Activated naive CD8-positive, alpha-beta T cell treated with anti-CD3 and anti-CD28 coated beads, Interleukin-2, amount 50 U/mL, for 24 hours (primary cell): ENCODE results near the gene FLT4.

Source experiments
- ATAC-seq: fragments of 150-1000 bp; cut with Tn5 transposase; one replicate; pipeline ENCODE4 v1.10.0; 2021
- DNase-seq: peaks from one replicate; pipeline ENCODE4 v3.0.0; 2021
- H3K27ac Mint-ChIP-seq: one replicate; pipeline ENCODE4 v1.8.0; 2021; ENCODE audit warnings: mild to moderate bottlenecking, mixed read lengths
- H3K27me3 Mint-ChIP-seq: one replicate; pipeline ENCODE4 v1.8.0; 2021; ENCODE audit warnings: mixed read lengths
- H3K36me3 Mint-ChIP-seq: one replicate; pipeline ENCODE4 v1.8.0; 2021; ENCODE audit warnings: low read depth, mixed read lengths
- H3K4me1 Mint-ChIP-seq: one replicate; pipeline ENCODE4 v1.8.0; 2021; ENCODE audit warnings: mixed read lengths
- H3K4me3 Mint-ChIP-seq: one replicate; pipeline ENCODE4 v1.8.0; 2021; ENCODE audit warnings: mild to moderate bottlenecking, moderate library complexity, mixed read lengths
- H3K9me3 Mint-ChIP-seq: one replicate; pipeline ENCODE4 v1.8.0; 2021; ENCODE audit warnings: mixed read lengths

The FLT4 gene

GRCh38 chr5:180641566-180641900 is 7.9 kb downstream of the FLT4 start:
- ATAC-seq (no peak), DNase-seq (no peak)
- Mint-ChIP-seq H3K36me3 (no peaks in the 10 kb centered on the region), H3K27ac (no peak overlapping the region), H3K4me1 (no peaks in the 10 kb centered on the region), H3K4me3 (no peak overlapping the region), H3K27me3 (peaks cover 6% of the 10 kb centered on the region), H3K9me3 (no peaks in the 10 kb centered on the region)

GRCh38 chr5:180640861-180641565 is 8.4 kb downstream of the FLT4 start:
- no peak for DNase-seq
- H3K4me3 Mint-ChIP-seq = no peak overlapping the region
- H3K27me3 Mint-ChIP-seq = peaks cover 4% of the 10 kb centered on the region

GRCh38 chr5:180640611-180640860 is 8.9 kb downstream of the FLT4 start:
- Mint-ChIP-seq H3K4me1 (no peaks in the 10 kb centered on the region), H3K27me3 (peaks cover 2% of the 10 kb centered on the region), H3K36me3 (no peaks in the 10 kb centered on the region), H3K4me3 (no peak overlapping the region), H3K27ac (no peak overlapping the region), H3K9me3 (no peaks in the 10 kb centered on the region)
- no peak for ATAC-seq
- DNase-seq = no peak

More at GRCh38 chr5:180640861-180641565, 8.4 kb downstream of the FLT4 start:
- H3K27ac Mint-ChIP-seq = no peak overlapping the region
- ATAC-seq = no peak
- H3K9me3 Mint-ChIP-seq = no peaks in the 10 kb centered on the region
- no peaks in the 10 kb centered on the region for H3K4me1 Mint-ChIP-seq
- no peaks in the 10 kb centered on the region for H3K36me3 Mint-ChIP-seq

- Mint-ChIP-seq H3K36me3 (no peaks in the 10 kb centered on the region), H3K4me3 (no peak overlapping the region), H3K4me1 (no peaks in the 10 kb centered on the region), H3K9me3 (no peaks in the 10 kb centered on the region), H3K27ac (no peak overlapping the region), H3K27me3 (peaks cover 2% of the 10 kb centered on the region)
- no peak for ATAC-seq
- DNase-seq = no peak
Measured at GRCh38 chr5:180639741-180640610, 9.4 kb downstream of the FLT4 start.

- H3K36me3 Mint-ChIP-seq = no peaks in the 10 kb centered on the region
- H3K27me3 Mint-ChIP-seq = peaks cover 2% of the 10 kb centered on the region
- H3K4me1 Mint-ChIP-seq = no peaks in the 10 kb centered on the region
- H3K9me3 Mint-ChIP-seq = no peaks in the 10 kb centered on the region
- ATAC-seq = no peak
- DNase-seq = no peak
- H3K27ac Mint-ChIP-seq = no peak overlapping the region
- H3K4me3 Mint-ChIP-seq = no peak overlapping the region
Measured at GRCh38 chr5:180639287-180639686, 10.1 kb downstream of the FLT4 start.

GRCh38 chr5:180637962-180638680 is 11.3 kb downstream of the FLT4 start:
- Mint-ChIP-seq H3K27me3 (peaks cover 2% of the 10 kb centered on the region), H3K27ac (no peak overlapping the region), H3K4me1 (no peaks in the 10 kb centered on the region), H3K9me3 (no peaks in the 10 kb centered on the region), H3K36me3 (no peaks in the 10 kb centered on the region), H3K4me3 (no peak overlapping the region)
- DNase-seq = no peak
- ATAC-seq = no peak

GRCh38 chr5:180636403-180637075 is 12.9 kb downstream of the FLT4 start:
- ATAC-seq = no peak
- Mint-ChIP-seq H3K36me3 (no peaks in the 10 kb centered on the region), H3K4me3 (no peak overlapping the region), H3K4me1 (no peaks in the 10 kb centered on the region), H3K9me3 (no peaks in the 10 kb centered on the region), H3K27ac (no peak overlapping the region), H3K27me3 (peaks cover 2% of the 10 kb centered on the region)
- DNase-seq = no peak

GRCh38 chr5:180636016-180636402 is 13.4 kb downstream of the FLT4 start:
- Mint-ChIP-seq H3K27ac (no peak overlapping the region), H3K36me3 (no peaks in the 10 kb centered on the region), H3K9me3 (no peaks in the 10 kb centered on the region), H3K4me1 (no peaks in the 10 kb centered on the region), H3K27me3 (peaks cover 2% of the 10 kb centered on the region), H3K4me3 (no peak overlapping the region)
- DNase-seq (no peak), ATAC-seq (no peak)

GRCh38 chr5:180633283-180634177 is 15.9 kb downstream of the FLT4 start:
- no peaks in the 10 kb centered on the region for H3K36me3 Mint-ChIP-seq
- H3K9me3 Mint-ChIP-seq = no peaks in the 10 kb centered on the region
- DNase-seq = no peak
- H3K4me1 Mint-ChIP-seq = no peaks in the 10 kb centered on the region
- no peak overlapping the region for H3K4me3 Mint-ChIP-seq
- no peak overlapping the region for H3K27ac Mint-ChIP-seq
- no peak for ATAC-seq
- peaks cover under 1% of the 10 kb centered on the region for H3K27me3 Mint-ChIP-seq

GRCh38 chr5:180632768-180633167 is 16.6 kb downstream of the FLT4 start:
- H3K36me3 Mint-ChIP-seq = no peaks in the 10 kb centered on the region
- H3K9me3 Mint-ChIP-seq = no peaks in the 10 kb centered on the region
- no peaks in the 10 kb centered on the region for H3K4me1 Mint-ChIP-seq
- no peaks in the 10 kb centered on the region for H3K27me3 Mint-ChIP-seq
- no peak for ATAC-seq
- DNase-seq = no peak
- H3K27ac Mint-ChIP-seq = no peak overlapping the region
- no peak overlapping the region for H3K4me3 Mint-ChIP-seq

- DNase-seq (no peak), ATAC-seq (no peak)
- Mint-ChIP-seq H3K27me3 (no peaks in the 10 kb centered on the region), H3K9me3 (no peaks in the 10 kb centered on the region), H3K36me3 (no peaks in the 10 kb centered on the region), H3K27ac (no peak overlapping the region), H3K4me1 (no peaks in the 10 kb centered on the region), H3K4me3 (no peak overlapping the region)
Measured at GRCh38 chr5:180631549-180632383, 17.6 kb downstream of the FLT4 start.

GRCh38 chr5:180630426-180630825 is 19.0 kb downstream of the FLT4 start:
- DNase-seq = no peak
- no peaks in the 10 kb centered on the region for H3K9me3 Mint-ChIP-seq
- H3K27ac Mint-ChIP-seq = no peak overlapping the region
- no peak for ATAC-seq
- H3K4me3 Mint-ChIP-seq = no peak overlapping the region
- H3K4me1 Mint-ChIP-seq = no peaks in the 10 kb centered on the region
- no peaks in the 10 kb centered on the region for H3K27me3 Mint-ChIP-seq
- no peaks in the 10 kb centered on the region for H3K36me3 Mint-ChIP-seq

- Mint-ChIP-seq H3K27me3 (no peaks in the 10 kb centered on the region), H3K27ac (no peak overlapping the region), H3K9me3 (no peaks in the 10 kb centered on the region), H3K4me3 (no peak overlapping the region), H3K36me3 (no peaks in the 10 kb centered on the region), H3K4me1 (no peaks in the 10 kb centered on the region)
- DNase-seq (no peak), ATAC-seq (no peak)
Measured at GRCh38 chr5:180629831-180630382, 19.5 kb downstream of the FLT4 start.
